GM12892 (cell line): Measurements from ENCODE around the gene SH3TC2. TPM values are rescaled to one million over a fixed set of nuclear protein-coding genes. Genes with fewer than 3 reads are reported as not detected.

Experiments
- DNase-seq: peaks from one replicate; pipeline ENCODE4 v3.0.0; 2011; ENCODE audit not compliant: insufficient read length
- FAIRE-seq: peaks from 2 replicates; lab custom pipeline; 2011; peaks lifted over from hg19 to GRCh38; lab: Jason Lieb, UNC
- POLR2A ChIP-seq: IDR thresholded peaks from 2 replicates; pipeline ENCODE4 v1.6.1; 2011; ENCODE audit warnings: low read depth, low read length, control low read depth
- POLR2AphosphoS5 ChIP-seq: IDR thresholded peaks from 2 replicates; pipeline ENCODE4 v1.6.1; 2011; ENCODE audit warnings: low read depth, low read length, control low read depth
- TAF1 ChIP-seq: IDR thresholded peaks from 2 replicates; pipeline ENCODE4 v1.6.1; 2011; ENCODE audit warnings: low read depth, mild to moderate bottlenecking, control low read depth, low read length, borderline replicate concordance
- polyA plus RNA-seq: library from polyadenylated mRNA; unstranded; fragments of >200 nt; gene quantifications from one replicate; pipeline ENCODE4 v1.2.1, GENCODE V29; 2012; ENCODE audit warnings: missing spikeins, inconsistent platforms; ENCODE audit not compliant: missing spikeins

Gene SH3TC2
- polyA plus RNA-seq: not detected

DNA sequence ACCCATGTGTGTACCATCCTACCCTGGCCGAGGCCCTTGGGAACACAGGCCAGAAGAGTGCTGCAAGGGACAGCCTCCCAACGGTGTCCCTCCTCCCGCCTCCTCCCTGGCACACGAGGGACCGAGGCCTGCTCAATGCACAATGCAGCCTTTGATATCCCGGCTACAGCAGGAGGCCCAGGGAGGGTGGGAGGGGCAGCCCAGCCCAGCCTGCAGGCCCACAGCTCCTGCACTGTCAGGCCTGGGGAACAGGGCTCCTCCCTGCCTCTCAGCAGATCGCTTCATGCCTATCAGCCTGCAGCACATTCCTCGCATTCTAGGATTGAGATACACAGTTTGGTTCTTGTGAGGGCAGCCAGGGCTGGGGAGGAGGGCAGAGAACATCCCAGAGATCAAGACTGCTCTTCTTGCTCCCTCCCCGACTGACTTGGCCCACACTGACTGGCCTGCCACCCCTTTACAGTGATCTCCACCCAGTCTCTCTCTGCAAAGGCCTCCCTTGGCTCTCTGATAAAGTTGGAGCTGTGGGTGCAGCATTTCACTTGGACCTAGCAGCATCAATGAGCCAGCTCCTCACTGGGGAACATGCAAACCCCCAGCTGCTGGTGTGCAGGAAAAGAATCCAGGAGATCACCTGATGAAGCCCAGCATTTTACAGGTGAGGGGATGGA is at the start of gene SH3TC2:
Gene SH3TC2, minus strand, starts transcription at position 46 of the 671 bp plus-strand sequence. Its CDS starts 40 bp downstream, at position 6.
- DNase-seq (no peak), FAIRE-seq (no peak)
- no peak for TF ChIP-seq POLR2AphosphoS5
- TF ChIP-seq POLR2A: no peak
- TF ChIP-seq TAF1: no peak

DNA sequence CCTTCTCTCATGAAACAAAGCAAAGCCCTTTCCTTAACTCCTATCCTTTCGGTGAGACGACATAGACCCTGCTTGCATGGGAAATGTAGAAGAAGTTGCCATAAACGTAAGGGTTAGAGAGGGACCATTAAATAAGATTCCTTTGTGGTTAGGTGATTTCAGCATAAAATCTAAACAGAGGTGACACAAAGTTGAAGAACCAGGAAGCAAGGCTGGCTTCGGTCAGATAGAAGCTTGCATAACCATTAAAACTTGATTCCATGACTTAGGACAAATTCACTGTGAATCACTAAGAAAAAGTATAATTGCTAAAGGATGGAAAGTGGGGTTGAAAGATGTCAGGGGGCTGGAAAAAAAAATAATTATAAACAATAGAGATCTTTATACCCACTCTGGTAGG is 47.5 kb upstream of the SH3TC2 start:
- DNase-seq (no peak), FAIRE-seq (no peak)
- no peak for TF ChIP-seq POLR2A
- no peak for TF ChIP-seq POLR2AphosphoS5
- TF ChIP-seq TAF1: no peak

DNA sequence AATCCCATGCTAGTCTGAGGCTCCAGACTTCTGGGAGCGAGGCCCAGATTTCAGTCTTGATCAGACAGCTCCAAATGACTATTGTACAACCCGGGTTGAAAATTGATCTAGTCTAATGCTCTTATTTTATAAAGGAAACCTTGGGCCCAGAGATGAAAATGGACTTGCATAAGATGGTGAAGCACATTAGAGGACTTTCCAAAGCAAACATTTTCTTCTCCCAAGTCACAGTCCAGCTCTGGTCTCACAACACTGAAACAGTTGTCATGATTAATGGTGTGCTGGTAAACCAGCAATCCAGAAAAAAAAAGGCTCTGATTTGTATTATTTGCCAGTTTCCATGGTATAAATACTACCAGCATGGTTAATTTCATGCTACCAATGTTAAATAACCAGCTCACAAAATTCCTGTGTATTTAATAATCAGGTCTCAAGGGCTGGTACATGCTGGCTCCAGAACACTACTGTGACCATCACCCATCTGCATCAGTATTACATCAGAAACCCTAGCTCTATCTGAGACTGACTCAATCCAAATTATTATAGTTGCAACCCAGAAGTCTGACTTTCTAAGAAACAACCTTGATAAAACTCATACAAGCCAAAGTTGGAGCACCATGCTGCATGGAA is 45.9 kb upstream of the SH3TC2 start:
- DNase-seq: no peak
- TF ChIP-seq POLR2AphosphoS5 (no peak), TAF1 (no peak), POLR2A (no peak)
- FAIRE-seq: no peak

DNA sequence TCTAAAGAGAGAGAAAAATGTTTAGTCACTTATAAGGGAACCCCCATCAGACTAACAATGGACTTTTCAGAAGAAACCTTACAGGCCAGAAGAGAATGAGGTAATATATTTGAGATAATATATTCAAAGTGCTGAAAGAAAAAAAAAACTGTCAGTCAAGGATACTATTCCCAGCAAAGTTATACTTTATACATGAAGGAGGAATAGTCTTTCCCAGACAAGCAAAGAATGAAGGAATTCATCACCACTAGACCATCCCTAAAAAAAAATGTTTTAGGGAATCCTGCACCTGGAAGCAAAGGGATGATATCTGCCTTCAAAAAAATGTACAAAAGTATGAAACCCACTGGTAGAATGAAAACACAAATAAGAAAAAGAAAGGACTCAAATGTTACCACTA is 37.5 kb upstream of the SH3TC2 start:
- FAIRE-seq (no peak), DNase-seq (no peak)
- TF ChIP-seq POLR2A: no peak
- no peak for TF ChIP-seq TAF1
- no peak for TF ChIP-seq POLR2AphosphoS5

DNA sequence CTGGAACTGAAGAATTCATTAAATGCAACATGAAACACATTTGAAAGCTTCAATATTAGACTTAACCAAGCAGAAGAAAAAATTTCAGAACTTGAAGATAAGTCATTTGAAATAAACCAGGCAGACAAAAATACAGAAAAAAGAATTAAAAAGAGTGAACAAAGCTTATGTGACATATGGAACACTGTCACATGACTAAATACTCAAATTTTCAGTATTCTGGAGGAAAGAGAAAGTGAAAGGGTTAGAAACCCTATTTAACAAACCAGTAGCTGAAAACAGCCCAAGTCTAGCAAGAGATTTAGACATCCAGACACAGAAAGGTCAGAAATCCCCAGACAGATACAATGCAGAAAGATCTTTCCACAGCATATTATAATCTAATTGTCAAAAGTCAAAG is 37.1 kb upstream of the SH3TC2 start:
- TF ChIP-seq TAF1: no peak
- no peak for TF ChIP-seq POLR2AphosphoS5
- TF ChIP-seq POLR2A: no peak
- no peak for DNase-seq
- no peak for FAIRE-seq

DNA sequence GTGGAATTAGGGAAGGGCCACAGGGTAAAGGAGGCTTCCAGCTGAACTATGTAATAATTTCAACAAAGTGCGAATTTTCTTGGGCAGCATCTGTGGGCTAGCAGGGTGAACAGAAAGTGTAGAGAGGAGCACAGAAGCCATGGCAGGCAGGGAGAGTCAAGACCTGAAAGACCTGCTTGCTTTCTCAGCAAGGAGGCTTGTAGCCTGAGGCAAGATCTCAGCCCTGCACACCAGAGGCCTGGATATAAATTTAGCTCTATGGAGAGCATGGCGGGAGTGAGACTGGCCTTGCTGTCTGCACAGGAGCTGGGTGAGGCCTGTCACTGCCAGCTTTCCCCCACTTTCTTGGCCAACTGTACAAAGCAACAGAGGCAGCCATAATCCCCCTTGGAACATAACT is 32.1 kb upstream of the SH3TC2 start:
- no peak for FAIRE-seq
- no peak for DNase-seq
- TF ChIP-seq POLR2A: no peak
- no peak for TF ChIP-seq TAF1
- no peak for TF ChIP-seq POLR2AphosphoS5

DNA sequence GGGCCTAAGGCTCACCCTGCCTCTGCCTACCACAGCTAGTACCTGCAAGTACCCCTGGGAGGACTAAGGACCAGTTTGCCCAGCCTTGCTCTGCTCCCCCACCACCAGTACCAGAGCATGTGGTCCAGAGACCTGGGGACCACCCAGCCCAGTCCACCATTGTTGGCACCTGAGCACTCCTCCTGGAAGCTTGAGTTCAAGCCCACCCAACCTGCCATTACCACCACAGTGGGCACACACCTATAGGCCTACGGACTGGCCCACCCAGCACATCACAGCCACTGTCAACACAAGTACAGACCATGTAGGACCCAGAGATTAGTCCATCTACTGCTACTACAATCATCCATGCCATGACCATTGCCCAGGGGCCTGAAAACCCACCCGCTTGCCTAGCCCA is 30.8 kb upstream of the SH3TC2 start:
- TF ChIP-seq POLR2AphosphoS5 (no peak), POLR2A (no peak), TAF1 (no peak)
- FAIRE-seq (no peak), DNase-seq (no peak)

DNA sequence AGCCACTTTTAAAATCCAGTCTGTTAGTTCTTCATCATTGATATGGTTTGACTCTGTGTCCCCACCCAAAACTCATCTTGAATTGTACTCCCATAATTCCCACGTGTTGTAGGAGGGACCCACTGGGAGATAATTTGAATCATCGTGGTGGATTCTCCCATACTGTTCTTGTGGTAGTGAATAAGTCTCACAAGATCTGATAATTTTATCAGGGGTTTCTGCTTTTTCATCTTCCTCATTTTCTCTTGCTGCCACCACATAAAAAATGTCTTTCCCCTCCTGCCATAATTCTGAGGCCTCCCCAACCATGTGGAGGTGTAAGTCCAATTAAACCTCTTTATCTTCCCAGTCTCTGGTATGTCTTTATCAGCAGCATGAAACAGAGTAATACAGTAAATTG is 26.9 kb upstream of the SH3TC2 start:
- FAIRE-seq (no peak), DNase-seq (no peak)
- TF ChIP-seq TAF1 (no peak), POLR2A (no peak), POLR2AphosphoS5 (no peak)

DNA sequence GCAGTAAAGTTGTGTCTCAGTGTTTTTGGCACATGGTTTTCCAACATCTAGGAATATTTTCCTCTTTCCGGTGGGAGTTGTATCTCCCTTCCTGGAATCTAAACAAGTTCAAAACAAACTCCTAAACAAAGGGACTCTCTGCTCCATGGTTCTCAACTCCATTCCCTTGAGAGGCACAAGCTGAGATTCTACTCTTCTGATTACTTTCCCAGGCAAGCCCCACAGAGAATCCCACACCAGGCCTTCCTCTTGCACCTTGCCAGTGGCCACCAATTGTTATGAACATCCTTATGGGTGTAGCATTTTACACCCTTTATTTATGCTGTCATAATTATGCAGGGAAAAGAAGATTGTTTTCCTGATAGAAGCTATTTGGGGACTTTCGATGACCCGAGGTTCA is 25.8 kb upstream of the SH3TC2 start:
- no peak for TF ChIP-seq POLR2A
- no peak for TF ChIP-seq TAF1
- TF ChIP-seq POLR2AphosphoS5: no peak
- DNase-seq: no peak
- FAIRE-seq: no peak

DNA sequence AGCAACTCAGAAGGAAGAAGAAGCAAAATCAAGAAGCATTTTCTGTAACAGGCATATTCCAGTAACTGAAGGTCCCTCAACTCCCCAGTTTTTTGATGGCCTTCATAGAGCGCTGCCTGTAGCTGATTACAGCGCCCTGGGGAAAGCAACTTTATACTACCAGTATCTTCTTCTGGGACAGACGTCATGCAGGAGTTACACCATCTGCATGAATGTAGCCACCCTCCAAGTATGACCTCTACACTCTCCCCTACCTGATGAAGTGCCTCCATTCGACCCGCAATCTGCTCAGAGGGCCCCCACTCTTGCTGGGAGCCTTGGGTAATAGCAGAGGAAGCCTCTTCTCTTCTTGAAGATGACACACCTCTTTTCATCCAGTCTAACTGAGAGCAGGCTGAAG is 21.0 kb upstream of the SH3TC2 start:
- DNase-seq: no peak
- TF ChIP-seq POLR2AphosphoS5: no peak
- TF ChIP-seq TAF1: no peak
- no peak for TF ChIP-seq POLR2A
- no peak for FAIRE-seq

DNA sequence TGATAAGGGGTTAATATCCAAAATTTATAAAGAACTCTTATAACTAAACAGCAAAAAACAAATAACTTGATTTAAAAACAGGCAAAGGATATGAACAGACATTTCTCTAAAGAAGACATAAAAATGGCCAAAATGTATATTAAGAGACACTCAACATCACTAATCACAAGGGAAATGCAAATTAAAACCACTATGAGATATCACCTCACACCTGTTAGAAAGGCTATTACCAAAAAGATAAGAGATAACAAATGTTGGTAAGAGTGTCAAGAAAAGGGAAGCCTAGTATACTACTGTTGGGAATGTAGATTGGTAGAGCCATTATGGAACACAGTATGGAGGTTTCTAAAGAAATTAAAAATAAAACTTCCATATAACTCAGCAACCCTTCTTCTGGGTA is 19.4 kb upstream of the SH3TC2 start:
- TF ChIP-seq TAF1 (no peak), POLR2A (no peak), POLR2AphosphoS5 (no peak)
- DNase-seq (no peak), FAIRE-seq (no peak)

DNA sequence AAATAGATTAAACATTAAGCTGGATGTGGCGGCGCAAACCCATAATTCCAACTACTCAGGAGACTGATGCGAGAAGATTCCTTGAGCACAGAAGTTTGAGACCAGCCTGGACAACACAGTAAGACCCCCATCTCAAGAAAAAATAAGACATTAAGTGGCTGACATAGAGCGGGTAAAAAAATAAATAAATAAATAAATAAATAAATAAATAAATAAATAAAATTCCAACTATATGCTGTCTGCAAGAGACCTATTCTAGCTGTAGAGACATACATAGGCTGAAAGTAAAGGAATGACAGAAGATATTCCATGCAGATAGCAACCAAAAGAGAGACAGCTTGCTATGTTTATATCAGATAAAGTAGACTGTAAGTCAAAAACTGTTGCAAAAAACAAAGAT is 17.4 kb upstream of the SH3TC2 start:
- no peak for DNase-seq
- TF ChIP-seq POLR2A (no peak), POLR2AphosphoS5 (no peak), TAF1 (no peak)
- no peak for FAIRE-seq
